RWPE2 (cell line): ENCODE measurements around the gene MXRA7.

Source experiments
- ATAC-seq: fragments of 200-7000 bp; cut with Tn5 transposase; 3 replicates; pipeline ENCODE4 v1.9.1; 2021; ENCODE audit warnings: low read depth
- DNase-seq: peaks from one replicate; pipeline ENCODE4 v3.0.0-alpha.2; 2020; ENCODE audit warnings: low spot score
- H3K27ac ChIP-seq: fragments of 450-650 bp; 2 replicates; pipeline ENCODE4 v1.5.1; 2017; ENCODE audit warnings: mild to moderate bottlenecking; ENCODE audit not compliant: poor library complexity, severe bottlenecking
- H3K27me3 ChIP-seq: fragments of 250-450 bp; sonication (Bioruptor Pico); 2 replicates; pipeline ENCODE4 v1.5.1; 2021; ENCODE audit warnings: mild to moderate bottlenecking, moderate library complexity; ENCODE audit not compliant: insufficient read depth, poor library complexity, severe bottlenecking
- H3K36me3 ChIP-seq: fragments of 250-450 bp; sonication (Bioruptor Pico); 2 replicates; pipeline ENCODE4 v1.5.1; 2020; ENCODE audit warnings: low read depth, mild to moderate bottlenecking, moderate library complexity
- H3K4me1 ChIP-seq: fragments of 250-450 bp; sonication (Bioruptor Pico); 2 replicates; pipeline ENCODE4 v1.5.1; 2021; ENCODE audit warnings: mild to moderate bottlenecking, moderate library complexity; ENCODE audit not compliant: insufficient read depth, poor library complexity, severe bottlenecking
- H3K4me3 ChIP-seq: fragments of 250-450 bp; sonication (Bioruptor Pico); 2 replicates; pipeline ENCODE4 v1.5.1; 2021; ENCODE audit warnings: mild to moderate bottlenecking, moderate library complexity; ENCODE audit not compliant: severe bottlenecking
- H3K9me3 ChIP-seq: fragments of 250-450 bp; sonication (Bioruptor Pico); 2 replicates; pipeline ENCODE4 v1.5.1; 2021; ENCODE audit warnings: mild to moderate bottlenecking, moderate library complexity; ENCODE audit not compliant: severe bottlenecking
- TF ChIP-seq, protein P1 (sequence below): fragments of 450-650 bp; IDR thresholded peaks from one replicate; pipeline ENCODE4 v1.5.1; 2017; ENCODE audit warnings: mild to moderate bottlenecking, moderate library complexity; ENCODE audit not compliant: poor library complexity, severe bottlenecking

MXRA7 gene

DNA sequence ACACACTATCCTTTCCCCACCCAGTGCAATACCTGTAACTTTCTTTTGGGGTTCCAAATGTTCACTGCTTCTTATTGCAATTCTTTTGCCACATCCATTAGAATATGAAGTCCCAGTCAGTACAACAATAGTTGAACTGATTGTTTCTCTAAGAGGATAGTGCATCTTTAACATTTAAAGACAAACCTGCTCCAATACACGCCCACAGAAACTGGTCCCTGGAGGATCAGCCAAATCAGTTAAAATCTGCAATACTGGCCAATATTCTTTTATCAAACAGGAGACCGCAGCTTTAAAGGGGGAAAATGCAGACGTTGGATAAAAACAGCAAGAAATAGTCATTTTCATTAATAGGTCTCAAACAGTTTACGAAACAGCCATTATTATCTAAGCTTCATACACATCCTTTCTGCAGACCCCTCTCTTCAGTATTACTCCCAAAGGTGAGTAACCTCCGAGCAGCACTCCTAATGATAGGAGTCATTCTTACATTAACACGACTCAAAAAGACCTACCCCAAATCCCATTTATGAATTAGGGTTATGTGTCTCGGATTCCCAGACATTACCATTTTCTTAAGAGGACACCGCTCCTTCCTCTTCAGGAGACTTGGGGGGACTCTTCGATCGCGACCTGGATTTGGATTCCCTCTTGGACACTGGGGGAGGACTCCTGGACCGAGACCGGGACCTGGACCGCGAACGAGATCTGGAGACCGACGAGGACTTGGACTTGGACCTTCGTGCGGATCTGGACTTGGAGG is 25.0 kb upstream of the MXRA7 start:
- Histone ChIP-seq H3K27me3 (no peaks in the 10 kb centered on the region), H3K36me3 (peaks cover 59% of the 10 kb centered on the region), H3K27ac (peak overlapping the region; percentile 88), H3K4me1 (peaks cover 22% of the 10 kb centered on the region), H3K9me3 (no peaks in the 10 kb centered on the region), H3K4me3 (peak overlapping the region; percentile 96)
- TF ChIP-seq, protein P1, sequence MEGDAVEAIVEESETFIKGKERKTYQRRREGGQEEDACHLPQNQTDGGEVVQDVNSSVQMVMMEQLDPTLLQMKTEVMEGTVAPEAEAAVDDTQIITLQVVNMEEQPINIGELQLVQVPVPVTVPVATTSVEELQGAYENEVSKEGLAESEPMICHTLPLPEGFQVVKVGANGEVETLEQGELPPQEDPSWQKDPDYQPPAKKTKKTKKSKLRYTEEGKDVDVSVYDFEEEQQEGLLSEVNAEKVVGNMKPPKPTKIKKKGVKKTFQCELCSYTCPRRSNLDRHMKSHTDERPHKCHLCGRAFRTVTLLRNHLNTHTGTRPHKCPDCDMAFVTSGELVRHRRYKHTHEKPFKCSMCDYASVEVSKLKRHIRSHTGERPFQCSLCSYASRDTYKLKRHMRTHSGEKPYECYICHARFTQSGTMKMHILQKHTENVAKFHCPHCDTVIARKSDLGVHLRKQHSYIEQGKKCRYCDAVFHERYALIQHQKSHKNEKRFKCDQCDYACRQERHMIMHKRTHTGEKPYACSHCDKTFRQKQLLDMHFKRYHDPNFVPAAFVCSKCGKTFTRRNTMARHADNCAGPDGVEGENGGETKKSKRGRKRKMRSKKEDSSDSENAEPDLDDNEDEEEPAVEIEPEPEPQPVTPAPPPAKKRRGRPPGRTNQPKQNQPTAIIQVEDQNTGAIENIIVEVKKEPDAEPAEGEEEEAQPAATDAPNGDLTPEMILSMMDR = no peak
- DNase-seq (no peak), ATAC-seq (no peak)

DNA sequence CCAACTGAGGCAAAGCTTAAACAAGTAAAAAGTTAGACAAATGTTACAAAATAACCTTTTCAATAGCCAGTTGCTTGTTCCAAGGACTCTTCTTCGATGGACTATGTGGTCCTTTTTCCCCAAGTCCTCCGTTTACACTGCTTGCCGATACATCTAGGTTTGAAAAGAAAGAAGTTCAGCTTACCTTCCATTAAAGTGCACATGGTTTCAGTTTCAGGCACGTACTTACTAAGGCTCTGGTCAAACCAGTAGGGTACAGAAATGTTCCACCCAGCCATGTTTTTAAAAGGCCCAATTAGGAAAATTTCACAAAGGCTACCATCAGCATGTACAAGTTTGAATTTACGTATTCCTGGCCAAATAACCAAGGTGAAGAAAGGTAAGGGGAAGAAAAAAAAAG is 24.2 kb upstream of the MXRA7 start:
- DNase-seq = no peak
- TF ChIP-seq, protein P1 = no peak
- peak overlapping the region; percentile 88 for H3K27ac ChIP-seq
- no peaks in the 10 kb centered on the region for H3K9me3 ChIP-seq
- H3K27me3 ChIP-seq = no peaks in the 10 kb centered on the region
- H3K4me3 ChIP-seq = peak overlapping the region; percentile 96
- peaks cover 63% of the 10 kb centered on the region for H3K36me3 ChIP-seq
- ATAC-seq = no peak
- H3K4me1 ChIP-seq = peaks cover 22% of the 10 kb centered on the region

DNA sequence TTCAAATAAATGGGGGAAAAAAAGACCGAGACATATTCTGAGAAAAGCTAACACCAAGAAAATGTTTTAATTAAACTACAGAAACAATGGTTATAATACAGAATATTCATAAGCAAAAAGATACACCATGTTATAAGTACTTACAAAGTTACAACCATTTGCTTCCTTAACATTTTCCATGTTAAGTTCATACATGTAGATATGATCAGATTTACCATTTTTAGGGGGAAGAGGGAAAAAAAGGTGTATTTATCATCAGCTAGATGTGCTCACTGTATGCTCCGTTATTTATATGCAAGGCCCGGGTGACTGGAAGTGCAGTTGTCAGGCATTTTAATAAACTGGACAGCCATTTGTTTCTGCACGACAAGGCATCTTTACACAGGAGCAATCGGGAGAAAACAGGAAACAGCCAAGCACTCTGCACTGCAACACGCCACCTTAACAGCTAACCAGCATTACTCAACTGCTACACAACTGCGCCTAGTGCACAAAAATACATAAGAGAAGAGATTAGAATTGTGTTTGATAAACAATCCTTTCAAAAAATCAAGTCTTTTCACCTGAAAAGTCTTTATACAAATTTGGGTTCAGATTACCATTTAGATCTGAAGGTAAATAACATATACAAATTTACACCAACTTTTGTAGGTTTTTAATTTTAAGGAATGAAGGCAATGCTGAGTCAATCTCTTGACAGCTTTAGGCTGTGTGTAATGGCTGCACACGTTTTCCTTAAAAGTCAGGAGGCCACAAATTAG is 23.5 kb upstream of the MXRA7 start:
- no peak for ATAC-seq
- no peak for DNase-seq
- TF ChIP-seq, protein P1 = no peak
- H3K36me3 ChIP-seq = peaks cover 70% of the 10 kb centered on the region
- no peaks in the 10 kb centered on the region for H3K27me3 ChIP-seq
- no peaks in the 10 kb centered on the region for H3K9me3 ChIP-seq
- H3K4me3 ChIP-seq = peak overlapping the region; percentile 96
- peak overlapping the region; percentile 88 for H3K27ac ChIP-seq
- H3K4me1 ChIP-seq = peaks cover 22% of the 10 kb centered on the region

DNA sequence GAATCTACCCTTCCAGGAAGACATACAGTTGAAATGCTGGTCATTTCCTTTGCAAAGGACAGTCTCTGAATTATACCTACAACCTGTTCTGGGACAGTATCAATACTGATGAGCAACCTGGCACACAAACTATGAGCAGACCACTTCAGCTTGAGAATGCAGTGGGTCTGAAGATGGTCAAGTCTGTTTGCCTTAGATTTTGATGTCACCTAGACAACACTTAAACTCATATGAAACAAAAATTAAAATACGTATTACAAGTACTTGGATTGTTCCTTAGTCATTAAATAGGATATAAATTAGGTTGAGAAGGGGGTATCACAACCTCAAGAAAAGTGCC is 22.8 kb upstream of the MXRA7 start:
- peaks cover 18% of the 10 kb centered on the region for H3K4me1 ChIP-seq
- TF ChIP-seq, protein P1 = no peak
- H3K27ac ChIP-seq = peak overlapping the region; percentile 88
- ATAC-seq = no peak
- H3K27me3 ChIP-seq = no peaks in the 10 kb centered on the region
- no peak for DNase-seq
- H3K36me3 ChIP-seq = peaks cover 73% of the 10 kb centered on the region
- no peak overlapping the region for H3K4me3 ChIP-seq
- no peaks in the 10 kb centered on the region for H3K9me3 ChIP-seq
